SK-N-SH treated with all-trans-retinoic acid at 6 μM for 48 hours (cell line): ENCODE data around the gene PANX2.

Experiments used
- ATAC-seq: fragments of 200-7000 bp; cut with Tn5 transposase; 3 replicates; pipeline ENCODE4 v1.9.1; 2020; ENCODE audit warnings: mild to moderate bottlenecking, moderate library complexity
- BACH2 ChIP-seq: fragments of 250-450 bp; sonication (Bioruptor Pico); IDR thresholded peaks from 2 replicates; pipeline ENCODE4 v1.9.0; 2021; ENCODE audit warnings: mild to moderate bottlenecking, borderline replicate concordance
- CSDC2 ChIP-seq: fragments of 250-450 bp; sonication (Bioruptor Pico); IDR thresholded peaks from 2 replicates; pipeline ENCODE4 v1.5.0; 2020; ENCODE audit warnings: mild to moderate bottlenecking, moderate library complexity
- ESRRG ChIP-seq: fragments of 250-450 bp; sonication (Bioruptor Pico); IDR thresholded peaks from 2 replicates; pipeline ENCODE4 v1.6.1; 2021; ENCODE audit warnings: mild to moderate bottlenecking
- GLIS3 ChIP-seq: fragments of 250-450 bp; sonication (Bioruptor Pico); IDR thresholded peaks from 2 replicates; pipeline ENCODE4 v1.5.0; 2020; ENCODE audit warnings: mild to moderate bottlenecking, moderate library complexity
- ISL1 ChIP-seq: fragments of 250-450 bp; sonication (Bioruptor Pico); IDR thresholded peaks from 2 replicates; pipeline ENCODE4 v2.1.2; 2022; ENCODE audit warnings: mild to moderate bottlenecking, moderate library complexity
- OSR1 ChIP-seq: fragments of 250-450 bp; sonication (Bioruptor Pico); IDR thresholded peaks from 2 replicates; pipeline ENCODE4 v1.8.0; 2022; ENCODE audit warnings: moderate library complexity, mild to moderate bottlenecking, inconsistent platforms
- PPARA ChIP-seq: fragments of 250-450 bp; sonication (Bioruptor Pico); IDR thresholded peaks from 2 replicates; pipeline ENCODE4 v1.5.0; 2020; ENCODE audit warnings: mild to moderate bottlenecking, borderline replicate concordance
- RARB ChIP-seq: fragments of 250-450 bp; sonication (Bioruptor Pico); IDR thresholded peaks from 2 replicates; pipeline ENCODE4 v1.8.0; 2021; ENCODE audit warnings: mild to moderate bottlenecking, moderate library complexity
- SNAI2 ChIP-seq: fragments of 250-450 bp; sonication (Bioruptor Pico); IDR thresholded peaks from 2 replicates; pipeline ENCODE4 v1.5.0; 2020; ENCODE audit warnings: mild to moderate bottlenecking, moderate library complexity
- TCF4 ChIP-seq: fragments of 250-450 bp; sonication (Bioruptor Pico); IDR thresholded peaks from 2 replicates; pipeline ENCODE4 v1.8.0; 2021; ENCODE audit warnings: mild to moderate bottlenecking, moderate library complexity, borderline replicate concordance
- TOX ChIP-seq: fragments of 250-450 bp; sonication (Bioruptor Pico); IDR thresholded peaks from 2 replicates; pipeline ENCODE4 v1.8.0; 2021; ENCODE audit warnings: mild to moderate bottlenecking, moderate library complexity, borderline replicate concordance
- ZC3H10 ChIP-seq: fragments of 250-450 bp; sonication (Bioruptor Pico); IDR thresholded peaks from 2 replicates; pipeline ENCODE4 v1.5.1; 2021; ENCODE audit warnings: mild to moderate bottlenecking, moderate library complexity
- ZFP3 ChIP-seq: fragments of 250-450 bp; sonication (Bioruptor Pico); IDR thresholded peaks from 2 replicates; pipeline ENCODE4 v1.5.0; 2020; ENCODE audit warnings: mild to moderate bottlenecking, moderate library complexity
- ZFP30 ChIP-seq: fragments of 450-650 bp; formaldehyde crosslinking; IDR thresholded peaks from 2 replicates; pipeline ENCODE4 v1.5.0; 2022; ENCODE audit warnings: mild to moderate bottlenecking, moderate library complexity
- ZNF565 ChIP-seq: fragments of 450-650 bp; formaldehyde crosslinking; conservative IDR thresholded peaks from 2 replicates; pipeline ENCODE4 v1.5.0; 2020; ENCODE audit warnings: low read depth, mild to moderate bottlenecking, moderate library complexity
- ZNF70 ChIP-seq: fragments of 450-650 bp; formaldehyde crosslinking; IDR thresholded peaks from 2 replicates; pipeline ENCODE4 v1.5.0; 2020; ENCODE audit warnings: mild to moderate bottlenecking, moderate library complexity
- TF ChIP-seq, protein P1 (sequence below): fragments of 250-450 bp; sonication (Bioruptor Pico); IDR thresholded peaks from 2 replicates; pipeline ENCODE4 v1.8.0; 2021; ENCODE audit warnings: low read depth, mild to moderate bottlenecking, moderate library complexity, borderline replicate concordance
- TF ChIP-seq, protein P2 (sequence below): fragments of 250-450 bp; sonication (Bioruptor Pico); IDR thresholded peaks from 2 replicates; pipeline ENCODE4 v1.5.1; 2020; ENCODE audit warnings: low read depth, mild to moderate bottlenecking, moderate library complexity
- TF ChIP-seq, protein P3 (sequence below): fragments of 250-450 bp; sonication (Bioruptor Pico); IDR thresholded peaks from 2 replicates; pipeline ENCODE4 v1.5.0; 2020; ENCODE audit warnings: mild to moderate bottlenecking, moderate library complexity

PANX2 gene

DNA sequence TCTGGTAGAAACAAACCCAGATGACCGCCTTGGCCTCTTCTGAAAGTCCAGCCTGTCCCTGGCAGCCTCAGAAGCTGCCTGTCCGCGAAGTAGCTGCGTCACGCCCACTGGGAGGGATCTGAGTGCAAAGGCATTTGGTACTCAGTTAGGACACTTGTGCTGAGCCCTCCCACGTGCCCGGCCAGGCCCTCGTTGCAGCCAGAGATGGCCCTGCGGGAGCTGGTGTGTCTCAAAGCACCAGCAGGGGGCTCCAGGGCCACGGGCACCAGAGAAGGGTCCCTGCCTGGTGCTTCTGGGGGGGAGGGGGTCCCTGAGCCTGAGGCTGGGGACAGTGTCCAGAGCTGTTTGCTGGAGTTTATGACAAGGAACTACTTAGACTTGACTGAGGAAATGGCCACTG, 36.1 kb downstream of the PANX2 start:
- no peak for TF ChIP-seq TCF4 (CRISPR knock-in tag)
- TF ChIP-seq, protein P1, sequence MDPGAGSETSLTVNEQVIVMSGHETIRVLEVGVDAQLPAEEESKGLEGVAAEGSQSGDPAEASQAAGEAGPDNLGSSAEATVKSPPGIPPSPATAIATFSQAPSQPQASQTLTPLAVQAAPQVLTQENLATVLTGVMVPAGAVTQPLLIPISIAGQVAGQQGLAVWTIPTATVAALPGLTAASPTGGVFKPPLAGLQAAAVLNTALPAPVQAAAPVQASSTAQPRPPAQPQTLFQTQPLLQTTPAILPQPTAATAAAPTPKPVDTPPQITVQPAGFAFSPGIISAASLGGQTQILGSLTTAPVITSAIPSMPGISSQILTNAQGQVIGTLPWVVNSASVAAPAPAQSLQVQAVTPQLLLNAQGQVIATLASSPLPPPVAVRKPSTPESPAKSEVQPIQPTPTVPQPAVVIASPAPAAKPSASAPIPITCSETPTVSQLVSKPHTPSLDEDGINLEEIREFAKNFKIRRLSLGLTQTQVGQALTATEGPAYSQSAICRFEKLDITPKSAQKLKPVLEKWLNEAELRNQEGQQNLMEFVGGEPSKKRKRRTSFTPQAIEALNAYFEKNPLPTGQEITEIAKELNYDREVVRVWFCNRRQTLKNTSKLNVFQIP = no peak
- no peak for TF ChIP-seq BACH2 (CRISPR knock-in tag)
- TF ChIP-seq, protein P2, sequence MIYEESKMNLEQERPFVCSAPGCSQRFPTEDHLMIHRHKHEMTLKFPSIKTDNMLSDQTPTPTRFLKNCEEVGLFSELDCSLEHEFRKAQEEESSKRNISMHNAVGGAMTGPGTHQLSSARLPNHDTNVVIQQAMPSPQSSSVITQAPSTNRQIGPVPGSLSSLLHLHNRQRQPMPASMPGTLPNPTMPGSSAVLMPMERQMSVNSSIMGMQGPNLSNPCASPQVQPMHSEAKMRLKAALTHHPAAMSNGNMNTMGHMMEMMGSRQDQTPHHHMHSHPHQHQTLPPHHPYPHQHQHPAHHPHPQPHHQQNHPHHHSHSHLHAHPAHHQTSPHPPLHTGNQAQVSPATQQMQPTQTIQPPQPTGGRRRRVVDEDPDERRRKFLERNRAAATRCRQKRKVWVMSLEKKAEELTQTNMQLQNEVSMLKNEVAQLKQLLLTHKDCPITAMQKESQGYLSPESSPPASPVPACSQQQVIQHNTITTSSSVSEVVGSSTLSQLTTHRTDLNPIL (CRISPR knock-in tag) = no peak
- TF ChIP-seq, protein P3, sequence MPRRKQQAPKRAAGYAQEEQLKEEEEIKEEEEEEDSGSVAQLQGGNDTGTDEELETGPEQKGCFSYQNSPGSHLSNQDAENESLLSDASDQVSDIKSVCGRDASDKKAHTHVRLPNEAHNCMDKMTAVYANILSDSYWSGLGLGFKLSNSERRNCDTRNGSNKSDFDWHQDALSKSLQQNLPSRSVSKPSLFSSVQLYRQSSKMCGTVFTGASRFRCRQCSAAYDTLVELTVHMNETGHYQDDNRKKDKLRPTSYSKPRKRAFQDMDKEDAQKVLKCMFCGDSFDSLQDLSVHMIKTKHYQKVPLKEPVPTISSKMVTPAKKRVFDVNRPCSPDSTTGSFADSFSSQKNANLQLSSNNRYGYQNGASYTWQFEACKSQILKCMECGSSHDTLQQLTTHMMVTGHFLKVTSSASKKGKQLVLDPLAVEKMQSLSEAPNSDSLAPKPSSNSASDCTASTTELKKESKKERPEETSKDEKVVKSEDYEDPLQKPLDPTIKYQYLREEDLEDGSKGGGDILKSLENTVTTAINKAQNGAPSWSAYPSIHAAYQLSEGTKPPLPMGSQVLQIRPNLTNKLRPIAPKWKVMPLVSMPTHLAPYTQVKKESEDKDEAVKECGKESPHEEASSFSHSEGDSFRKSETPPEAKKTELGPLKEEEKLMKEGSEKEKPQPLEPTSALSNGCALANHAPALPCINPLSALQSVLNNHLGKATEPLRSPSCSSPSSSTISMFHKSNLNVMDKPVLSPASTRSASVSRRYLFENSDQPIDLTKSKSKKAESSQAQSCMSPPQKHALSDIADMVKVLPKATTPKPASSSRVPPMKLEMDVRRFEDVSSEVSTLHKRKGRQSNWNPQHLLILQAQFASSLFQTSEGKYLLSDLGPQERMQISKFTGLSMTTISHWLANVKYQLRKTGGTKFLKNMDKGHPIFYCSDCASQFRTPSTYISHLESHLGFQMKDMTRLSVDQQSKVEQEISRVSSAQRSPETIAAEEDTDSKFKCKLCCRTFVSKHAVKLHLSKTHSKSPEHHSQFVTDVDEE (CRISPR knock-in tag) = no peak
- TF ChIP-seq GLIS3 (CRISPR knock-in tag) = no peak
- TF ChIP-seq CSDC2 = no peak
- no peak for TF ChIP-seq ISL1 (CRISPR knock-in tag)
- no peak for TF ChIP-seq RARB
- no peak for TF ChIP-seq ZFP30 (CRISPR knock-in tag)
- TF ChIP-seq OSR1 (CRISPR knock-in tag) = no peak
- no peak for TF ChIP-seq ZNF565 (CRISPR knock-in tag)
- no peak for TF ChIP-seq PPARA (CRISPR knock-in tag)
- TF ChIP-seq SNAI2 = no peak
- no peak for TF ChIP-seq ZC3H10 (CRISPR knock-in tag)
- TF ChIP-seq ZFP3 (CRISPR knock-in tag) = no peak
- ATAC-seq = peak; percentile 41

DNA sequence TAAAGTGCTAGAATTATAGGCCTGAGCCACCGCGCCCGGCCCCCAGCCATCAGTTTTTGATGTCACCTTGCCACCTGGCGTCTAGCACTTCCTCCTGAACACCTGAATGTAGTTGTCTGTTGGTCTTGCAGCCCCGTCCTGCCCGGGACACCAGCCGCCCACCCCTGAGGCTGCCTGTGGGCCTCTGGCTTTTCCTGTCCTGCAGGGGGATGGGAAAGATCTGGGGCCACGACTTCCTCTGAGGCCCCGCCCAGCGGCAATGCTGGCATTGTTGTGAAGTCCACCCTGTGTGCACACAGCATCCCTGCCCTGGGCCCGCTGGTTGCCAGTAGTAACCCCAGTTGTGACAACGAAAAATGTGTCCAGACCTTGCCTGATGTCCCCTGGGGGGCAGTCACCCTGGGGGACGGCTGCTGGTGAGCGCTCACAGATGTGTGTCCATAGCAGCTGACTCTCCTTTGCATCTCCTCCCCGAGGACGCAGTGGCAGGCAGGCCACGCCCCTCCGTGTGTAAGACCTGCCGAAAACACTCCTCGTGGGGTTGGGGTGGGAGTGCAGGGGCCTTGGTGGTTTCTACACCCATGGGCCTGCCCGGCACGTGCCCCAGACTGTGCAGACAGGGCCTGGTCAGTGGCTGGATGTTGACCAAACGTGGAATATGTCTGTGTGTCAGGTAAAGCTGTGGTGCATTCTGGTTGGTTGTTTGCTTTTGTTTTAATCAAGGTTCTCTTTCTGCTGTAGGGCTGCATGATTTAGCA, 37.0 kb downstream of the PANX2 start:
- ATAC-seq = no peak
- no peak for TF ChIP-seq ESRRG
- no peak for TF ChIP-seq TCF4 (CRISPR knock-in tag)
- TF ChIP-seq PPARA (CRISPR knock-in tag) = no peak
- TF ChIP-seq CSDC2 = no peak
- TF ChIP-seq ZFP30 (CRISPR knock-in tag) = no peak
- TF ChIP-seq, all 23 proteins: peak for 0

DNA sequence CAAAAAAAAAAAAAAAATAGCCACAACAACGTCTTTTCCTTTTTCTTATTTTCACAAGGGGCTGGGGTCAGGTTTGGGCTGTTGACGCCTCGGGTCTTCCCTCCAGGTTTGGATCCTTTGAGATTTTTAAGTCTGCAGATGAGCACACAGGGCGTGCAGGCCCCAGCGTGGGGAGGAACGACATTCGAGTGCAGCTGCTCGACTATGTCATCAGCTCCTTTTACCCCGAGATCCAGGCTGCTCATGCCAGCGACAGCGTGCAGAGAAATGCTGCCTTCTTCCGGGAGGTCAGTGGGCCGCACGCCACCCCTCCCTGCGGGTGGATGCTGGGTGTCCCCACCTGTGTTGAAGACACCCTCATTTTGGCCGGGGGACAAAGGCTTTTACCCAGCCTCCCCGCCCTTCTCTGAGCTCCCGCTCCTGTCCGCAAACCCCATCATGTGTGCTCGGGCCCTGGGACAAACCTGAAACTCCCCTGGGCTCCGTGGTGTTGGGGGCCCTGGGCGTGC, 38.0 kb downstream of the PANX2 start:
- no peak for ATAC-seq
- TF ChIP-seq TCF4 (CRISPR knock-in tag) = no peak
- TF ChIP-seq ZFP3 (CRISPR knock-in tag) = no peak

DNA sequence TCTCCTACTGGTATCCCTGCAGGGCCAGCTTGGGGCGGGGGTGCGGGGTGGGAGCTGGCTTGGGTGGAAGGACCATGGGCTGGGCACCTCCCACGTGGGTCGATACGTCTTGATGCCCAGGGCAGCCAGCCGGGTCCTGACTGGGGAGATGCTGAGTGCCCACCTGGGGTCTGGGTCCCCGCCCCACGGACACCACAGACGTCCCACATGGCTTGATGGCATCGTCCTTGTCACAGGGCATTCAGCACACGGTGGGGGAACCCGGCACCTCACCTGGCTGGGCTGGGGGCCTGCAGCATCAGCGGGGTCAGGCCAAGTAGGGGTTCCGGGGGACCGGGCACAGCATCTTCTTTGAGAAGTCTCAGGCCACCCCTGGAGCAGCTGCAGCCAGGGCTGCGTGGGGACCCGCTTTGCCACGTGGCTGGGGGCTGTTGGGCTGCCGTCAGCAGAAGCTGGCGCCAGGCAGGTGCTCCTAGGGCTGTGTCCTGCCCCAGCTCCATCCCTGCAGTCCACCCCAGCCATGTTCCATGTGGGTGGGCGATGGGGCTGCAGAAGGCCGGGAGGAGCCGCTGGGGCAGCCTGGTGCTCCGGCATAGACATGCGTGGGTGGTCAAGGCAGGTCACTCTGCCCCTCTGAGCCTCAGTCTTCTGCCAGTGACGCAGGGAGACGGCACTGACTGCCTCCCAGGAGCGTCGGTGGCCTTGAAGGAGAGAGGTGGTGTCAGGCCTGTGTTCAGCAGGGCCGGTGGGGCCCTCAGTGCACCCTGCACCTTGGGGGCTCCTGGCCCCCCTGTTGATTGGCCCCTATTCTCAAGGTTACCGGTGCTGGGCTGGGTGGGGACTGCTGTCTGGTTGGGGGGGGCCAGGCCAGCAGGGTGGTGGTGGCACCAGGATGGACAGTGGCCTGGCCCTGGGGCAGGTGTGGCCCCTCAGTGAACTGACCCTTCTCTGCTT, 38.7 kb downstream of the PANX2 start:
- peak; percentile 20 for ATAC-seq
- no peak for TF ChIP-seq ZC3H10 (CRISPR knock-in tag)
- no peak for TF ChIP-seq TOX (CRISPR knock-in tag)
- TF ChIP-seq ZNF565 (CRISPR knock-in tag) = no peak
- TF ChIP-seq, protein P1 = no peak
- TF ChIP-seq OSR1 (CRISPR knock-in tag) = no peak
- no peak for TF ChIP-seq TCF4 (CRISPR knock-in tag)
- no peak for TF ChIP-seq BACH2 (CRISPR knock-in tag)
- no peak for TF ChIP-seq PPARA (CRISPR knock-in tag)
- no peak for TF ChIP-seq SNAI2
- TF ChIP-seq GLIS3 (CRISPR knock-in tag) = no peak
- no peak for TF ChIP-seq ZNF70 (CRISPR knock-in tag)
